GM21619 (cell line): ENCODE measurements around the gene PRKN.
"Not testable (repeated sequence)": the region's sequence is repeated elsewhere in the genome, so short reads cannot be mapped to it uniquely, and the experiment has no call there.

ENCODE experiments used
- ATAC-seq: cut with Tn5 transposase; IDR thresholded peaks from one replicate; pipeline ENCODE4 v1.9.1; 2021; ENCODE audit not compliant: unreplicated experiment

Gene PRKN

GRCh38 chr6:161353208-161353613 lies 1374.4 kb downstream of the PRKN start:
- ATAC-seq = no peak

GRCh38 chr6:161351858-161352257 lies 1375.7 kb downstream of the PRKN start:
- no peak for ATAC-seq

GRCh38 chr6:161349886-161350285 lies 1377.7 kb downstream of the PRKN start:
- no peak for ATAC-seq

GRCh38 chr6:161348628-161348994 lies 1379.0 kb downstream of the PRKN start:
- ATAC-seq = no peak

GRCh38 chr6:161347988-161348627 lies 1379.5 kb downstream of the PRKN start:
- ATAC-seq = no peak

GRCh38 chr6:161347125-161347524 lies 1380.4 kb downstream of the PRKN start:
- ATAC-seq = no peak

- ATAC-seq = no peak
Observed at GRCh38 chr6:161346717-161347116, 1380.8 kb downstream of the PRKN start.

- no peak for ATAC-seq
Observed at GRCh38 chr6:161344626-161345025, 1382.9 kb downstream of the PRKN start.

- no peak for ATAC-seq
Observed at GRCh38 chr6:161342039-161342438, 1385.5 kb downstream of the PRKN start.

- no peak for ATAC-seq
Observed at GRCh38 chr6:161341638-161342037, 1385.9 kb downstream of the PRKN start.

GRCh38 chr6:161338015-161338414 lies 1389.6 kb downstream of the PRKN start:
- no peak for ATAC-seq

- no peak for ATAC-seq
Observed at GRCh38 chr6:161336479-161336878, 1391.1 kb downstream of the PRKN start.

- no peak for ATAC-seq
Observed at GRCh38 chr6:161333410-161333809, 1394.2 kb downstream of the PRKN start.

- ATAC-seq = not testable (repeated sequence)
Observed at GRCh38 chr6:161331402-161332081, 1396.0 kb downstream of the PRKN start.

- ATAC-seq = no peak
Observed at GRCh38 chr6:161327360-161327953, 1400.1 kb downstream of the PRKN start.

- no peak for ATAC-seq
Observed at GRCh38 chr6:161319231-161319630, 1408.3 kb downstream of the PRKN start.

- no peak for ATAC-seq
Observed at GRCh38 chr6:161318456-161318855, 1409.1 kb downstream of the PRKN start.

- no peak for ATAC-seq
Observed at GRCh38 chr6:161316531-161316930, 1411.0 kb downstream of the PRKN start.

GRCh38 chr6:161315246-161315917 lies 1412.2 kb downstream of the PRKN start:
- not testable (repeated sequence) for ATAC-seq

GRCh38 chr6:161314541-161315245 lies 1412.9 kb downstream of the PRKN start:
- not testable (repeated sequence) for ATAC-seq

GRCh38 chr6:161313940-161314509 lies 1413.5 kb downstream of the PRKN start:
- no peak for ATAC-seq
